ENCODE results near the gene C1QA. TPM values are rescaled to one million over a fixed set of nuclear protein-coding genes. Genes with fewer than 3 reads are reported as not detected.

Gene C1QA
- total RNA-seq, 1 experiment from 2014 or later, result 0.50 TPM

DNA sequence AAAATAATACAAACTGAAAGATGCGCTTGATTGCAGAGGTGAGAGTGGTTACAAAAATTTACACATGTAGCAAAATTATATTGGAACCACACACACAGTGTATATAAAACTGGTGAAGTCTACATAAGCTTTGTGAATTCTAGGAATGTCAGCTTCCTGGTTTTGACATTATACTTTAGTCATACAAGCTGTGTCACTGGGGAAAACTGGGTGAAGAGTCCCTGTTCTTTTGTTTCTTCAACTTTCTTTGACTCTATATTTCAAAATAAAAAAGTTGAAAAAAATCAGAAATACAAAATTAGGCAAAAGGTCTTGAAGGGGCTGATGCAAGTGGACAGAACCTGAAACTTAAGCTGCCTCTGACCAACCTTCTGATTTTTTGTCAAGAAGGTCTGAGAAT is 10.0 kb downstream of the C1QA start:
- no peak for TF ChIP-seq ZNF423 (CRISPR knock-in tag; IDR thresholded peaks at IDR 0.05)
- no peak for TF ChIP-seq JUN (CRISPR knock-in tag; IDR thresholded peaks at IDR 0.05)
- TF ChIP-seq, protein P1, sequence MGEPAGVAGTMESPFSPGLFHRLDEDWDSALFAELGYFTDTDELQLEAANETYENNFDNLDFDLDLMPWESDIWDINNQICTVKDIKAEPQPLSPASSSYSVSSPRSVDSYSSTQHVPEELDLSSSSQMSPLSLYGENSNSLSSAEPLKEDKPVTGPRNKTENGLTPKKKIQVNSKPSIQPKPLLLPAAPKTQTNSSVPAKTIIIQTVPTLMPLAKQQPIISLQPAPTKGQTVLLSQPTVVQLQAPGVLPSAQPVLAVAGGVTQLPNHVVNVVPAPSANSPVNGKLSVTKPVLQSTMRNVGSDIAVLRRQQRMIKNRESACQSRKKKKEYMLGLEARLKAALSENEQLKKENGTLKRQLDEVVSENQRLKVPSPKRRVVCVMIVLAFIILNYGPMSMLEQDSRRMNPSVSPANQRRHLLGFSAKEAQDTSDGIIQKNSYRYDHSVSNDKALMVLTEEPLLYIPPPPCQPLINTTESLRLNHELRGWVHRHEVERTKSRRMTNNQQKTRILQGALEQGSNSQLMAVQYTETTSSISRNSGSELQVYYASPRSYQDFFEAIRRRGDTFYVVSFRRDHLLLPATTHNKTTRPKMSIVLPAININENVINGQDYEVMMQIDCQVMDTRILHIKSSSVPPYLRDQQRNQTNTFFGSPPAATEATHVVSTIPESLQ (CRISPR knock-in tag; IDR thresholded peaks at IDR 0.05), result no peak
- no peak for TF ChIP-seq FOXK1 (CRISPR knock-in tag; IDR thresholded peaks at IDR 0.05)
- TF ChIP-seq, protein P2, sequence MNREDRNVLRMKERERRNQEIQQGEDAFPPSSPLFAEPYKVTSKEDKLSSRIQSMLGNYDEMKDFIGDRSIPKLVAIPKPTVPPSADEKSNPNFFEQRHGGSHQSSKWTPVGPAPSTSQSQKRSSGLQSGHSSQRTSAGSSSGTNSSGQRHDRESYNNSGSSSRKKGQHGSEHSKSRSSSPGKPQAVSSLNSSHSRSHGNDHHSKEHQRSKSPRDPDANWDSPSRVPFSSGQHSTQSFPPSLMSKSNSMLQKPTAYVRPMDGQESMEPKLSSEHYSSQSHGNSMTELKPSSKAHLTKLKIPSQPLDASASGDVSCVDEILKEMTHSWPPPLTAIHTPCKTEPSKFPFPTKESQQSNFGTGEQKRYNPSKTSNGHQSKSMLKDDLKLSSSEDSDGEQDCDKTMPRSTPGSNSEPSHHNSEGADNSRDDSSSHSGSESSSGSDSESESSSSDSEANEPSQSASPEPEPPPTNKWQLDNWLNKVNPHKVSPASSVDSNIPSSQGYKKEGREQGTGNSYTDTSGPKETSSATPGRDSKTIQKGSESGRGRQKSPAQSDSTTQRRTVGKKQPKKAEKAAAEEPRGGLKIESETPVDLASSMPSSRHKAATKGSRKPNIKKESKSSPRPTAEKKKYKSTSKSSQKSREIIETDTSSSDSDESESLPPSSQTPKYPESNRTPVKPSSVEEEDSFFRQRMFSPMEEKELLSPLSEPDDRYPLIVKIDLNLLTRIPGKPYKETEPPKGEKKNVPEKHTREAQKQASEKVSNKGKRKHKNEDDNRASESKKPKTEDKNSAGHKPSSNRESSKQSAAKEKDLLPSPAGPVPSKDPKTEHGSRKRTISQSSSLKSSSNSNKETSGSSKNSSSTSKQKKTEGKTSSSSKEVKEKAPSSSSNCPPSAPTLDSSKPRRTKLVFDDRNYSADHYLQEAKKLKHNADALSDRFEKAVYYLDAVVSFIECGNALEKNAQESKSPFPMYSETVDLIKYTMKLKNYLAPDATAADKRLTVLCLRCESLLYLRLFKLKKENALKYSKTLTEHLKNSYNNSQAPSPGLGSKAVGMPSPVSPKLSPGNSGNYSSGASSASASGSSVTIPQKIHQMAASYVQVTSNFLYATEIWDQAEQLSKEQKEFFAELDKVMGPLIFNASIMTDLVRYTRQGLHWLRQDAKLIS (CRISPR knock-in tag; IDR thresholded peaks at IDR 0.05; ENCODE audit: borderline replicate concordance), result no peak
- no peak for TF ChIP-seq ZNF396 (CRISPR knock-in tag; IDR thresholded peaks at IDR 0.05; ENCODE audit: borderline replicate concordance)
- TF ChIP-seq, protein P3, sequence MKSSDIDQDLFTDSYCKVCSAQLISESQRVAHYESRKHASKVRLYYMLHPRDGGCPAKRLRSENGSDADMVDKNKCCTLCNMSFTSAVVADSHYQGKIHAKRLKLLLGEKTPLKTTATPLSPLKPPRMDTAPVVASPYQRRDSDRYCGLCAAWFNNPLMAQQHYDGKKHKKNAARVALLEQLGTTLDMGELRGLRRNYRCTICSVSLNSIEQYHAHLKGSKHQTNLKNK (CRISPR knock-in tag; IDR thresholded peaks at IDR 0.05), result no peak
- no peak for TF ChIP-seq SMAD3 (CRISPR knock-in tag; IDR thresholded peaks at IDR 0.05; ENCODE audit: borderline replicate concordance)
- no peak for TF ChIP-seq HMGA2 (CRISPR knock-in tag; IDR thresholded peaks at IDR 0.05)
- TF ChIP-seq, protein P4, sequence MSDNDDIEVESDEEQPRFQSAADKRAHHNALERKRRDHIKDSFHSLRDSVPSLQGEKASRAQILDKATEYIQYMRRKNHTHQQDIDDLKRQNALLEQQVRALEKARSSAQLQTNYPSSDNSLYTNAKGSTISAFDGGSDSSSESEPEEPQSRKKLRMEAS (CRISPR knock-in tag; IDR thresholded peaks at IDR 0.05), result no peak
- no peak for TF ChIP-seq TCF7 (CRISPR knock-in tag; IDR thresholded peaks at IDR 0.05; ENCODE audit: low read depth)
- TF ChIP-seq, protein P5, sequence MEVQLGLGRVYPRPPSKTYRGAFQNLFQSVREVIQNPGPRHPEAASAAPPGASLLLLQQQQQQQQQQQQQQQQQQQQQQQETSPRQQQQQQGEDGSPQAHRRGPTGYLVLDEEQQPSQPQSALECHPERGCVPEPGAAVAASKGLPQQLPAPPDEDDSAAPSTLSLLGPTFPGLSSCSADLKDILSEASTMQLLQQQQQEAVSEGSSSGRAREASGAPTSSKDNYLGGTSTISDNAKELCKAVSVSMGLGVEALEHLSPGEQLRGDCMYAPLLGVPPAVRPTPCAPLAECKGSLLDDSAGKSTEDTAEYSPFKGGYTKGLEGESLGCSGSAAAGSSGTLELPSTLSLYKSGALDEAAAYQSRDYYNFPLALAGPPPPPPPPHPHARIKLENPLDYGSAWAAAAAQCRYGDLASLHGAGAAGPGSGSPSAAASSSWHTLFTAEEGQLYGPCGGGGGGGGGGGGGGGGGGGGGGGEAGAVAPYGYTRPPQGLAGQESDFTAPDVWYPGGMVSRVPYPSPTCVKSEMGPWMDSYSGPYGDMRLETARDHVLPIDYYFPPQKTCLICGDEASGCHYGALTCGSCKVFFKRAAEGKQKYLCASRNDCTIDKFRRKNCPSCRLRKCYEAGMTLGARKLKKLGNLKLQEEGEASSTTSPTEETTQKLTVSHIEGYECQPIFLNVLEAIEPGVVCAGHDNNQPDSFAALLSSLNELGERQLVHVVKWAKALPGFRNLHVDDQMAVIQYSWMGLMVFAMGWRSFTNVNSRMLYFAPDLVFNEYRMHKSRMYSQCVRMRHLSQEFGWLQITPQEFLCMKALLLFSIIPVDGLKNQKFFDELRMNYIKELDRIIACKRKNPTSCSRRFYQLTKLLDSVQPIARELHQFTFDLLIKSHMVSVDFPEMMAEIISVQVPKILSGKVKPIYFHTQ (CRISPR knock-in tag; IDR thresholded peaks at IDR 0.05), result no peak
- TF ChIP-seq TEAD4 (CRISPR knock-in tag; IDR thresholded peaks at IDR 0.05), result no peak
- no peak for TF ChIP-seq RELA (CRISPR knock-in tag; IDR thresholded peaks at IDR 0.05; ENCODE audit: borderline replicate concordance)
- TF ChIP-seq, protein P6, sequence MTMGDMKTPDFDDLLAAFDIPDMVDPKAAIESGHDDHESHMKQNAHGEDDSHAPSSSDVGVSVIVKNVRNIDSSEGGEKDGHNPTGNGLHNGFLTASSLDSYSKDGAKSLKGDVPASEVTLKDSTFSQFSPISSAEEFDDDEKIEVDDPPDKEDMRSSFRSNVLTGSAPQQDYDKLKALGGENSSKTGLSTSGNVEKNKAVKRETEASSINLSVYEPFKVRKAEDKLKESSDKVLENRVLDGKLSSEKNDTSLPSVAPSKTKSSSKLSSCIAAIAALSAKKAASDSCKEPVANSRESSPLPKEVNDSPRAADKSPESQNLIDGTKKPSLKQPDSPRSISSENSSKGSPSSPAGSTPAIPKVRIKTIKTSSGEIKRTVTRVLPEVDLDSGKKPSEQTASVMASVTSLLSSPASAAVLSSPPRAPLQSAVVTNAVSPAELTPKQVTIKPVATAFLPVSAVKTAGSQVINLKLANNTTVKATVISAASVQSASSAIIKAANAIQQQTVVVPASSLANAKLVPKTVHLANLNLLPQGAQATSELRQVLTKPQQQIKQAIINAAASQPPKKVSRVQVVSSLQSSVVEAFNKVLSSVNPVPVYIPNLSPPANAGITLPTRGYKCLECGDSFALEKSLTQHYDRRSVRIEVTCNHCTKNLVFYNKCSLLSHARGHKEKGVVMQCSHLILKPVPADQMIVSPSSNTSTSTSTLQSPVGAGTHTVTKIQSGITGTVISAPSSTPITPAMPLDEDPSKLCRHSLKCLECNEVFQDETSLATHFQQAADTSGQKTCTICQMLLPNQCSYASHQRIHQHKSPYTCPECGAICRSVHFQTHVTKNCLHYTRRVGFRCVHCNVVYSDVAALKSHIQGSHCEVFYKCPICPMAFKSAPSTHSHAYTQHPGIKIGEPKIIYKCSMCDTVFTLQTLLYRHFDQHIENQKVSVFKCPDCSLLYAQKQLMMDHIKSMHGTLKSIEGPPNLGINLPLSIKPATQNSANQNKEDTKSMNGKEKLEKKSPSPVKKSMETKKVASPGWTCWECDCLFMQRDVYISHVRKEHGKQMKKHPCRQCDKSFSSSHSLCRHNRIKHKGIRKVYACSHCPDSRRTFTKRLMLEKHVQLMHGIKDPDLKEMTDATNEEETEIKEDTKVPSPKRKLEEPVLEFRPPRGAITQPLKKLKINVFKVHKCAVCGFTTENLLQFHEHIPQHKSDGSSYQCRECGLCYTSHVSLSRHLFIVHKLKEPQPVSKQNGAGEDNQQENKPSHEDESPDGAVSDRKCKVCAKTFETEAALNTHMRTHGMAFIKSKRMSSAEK (CRISPR knock-in tag; IDR thresholded peaks at IDR 0.05; ENCODE audit: borderline replicate concordance), result no peak
- TF ChIP-seq, protein P7, sequence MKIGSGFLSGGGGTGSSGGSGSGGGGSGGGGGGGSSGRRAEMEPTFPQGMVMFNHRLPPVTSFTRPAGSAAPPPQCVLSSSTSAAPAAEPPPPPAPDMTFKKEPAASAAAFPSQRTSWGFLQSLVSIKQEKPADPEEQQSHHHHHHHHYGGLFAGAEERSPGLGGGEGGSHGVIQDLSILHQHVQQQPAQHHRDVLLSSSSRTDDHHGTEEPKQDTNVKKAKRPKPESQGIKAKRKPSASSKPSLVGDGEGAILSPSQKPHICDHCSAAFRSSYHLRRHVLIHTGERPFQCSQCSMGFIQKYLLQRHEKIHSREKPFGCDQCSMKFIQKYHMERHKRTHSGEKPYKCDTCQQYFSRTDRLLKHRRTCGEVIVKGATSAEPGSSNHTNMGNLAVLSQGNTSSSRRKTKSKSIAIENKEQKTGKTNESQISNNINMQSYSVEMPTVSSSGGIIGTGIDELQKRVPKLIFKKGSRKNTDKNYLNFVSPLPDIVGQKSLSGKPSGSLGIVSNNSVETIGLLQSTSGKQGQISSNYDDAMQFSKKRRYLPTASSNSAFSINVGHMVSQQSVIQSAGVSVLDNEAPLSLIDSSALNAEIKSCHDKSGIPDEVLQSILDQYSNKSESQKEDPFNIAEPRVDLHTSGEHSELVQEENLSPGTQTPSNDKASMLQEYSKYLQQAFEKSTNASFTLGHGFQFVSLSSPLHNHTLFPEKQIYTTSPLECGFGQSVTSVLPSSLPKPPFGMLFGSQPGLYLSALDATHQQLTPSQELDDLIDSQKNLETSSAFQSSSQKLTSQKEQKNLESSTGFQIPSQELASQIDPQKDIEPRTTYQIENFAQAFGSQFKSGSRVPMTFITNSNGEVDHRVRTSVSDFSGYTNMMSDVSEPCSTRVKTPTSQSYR (CRISPR knock-in tag; IDR thresholded peaks at IDR 0.05), result no peak
- no peak for TF ChIP-seq GTF2I (CRISPR knock-in tag; conservative IDR thresholded peaks at IDR 0.05)
- TF ChIP-seq GABPB1 (CRISPR knock-in tag; IDR thresholded peaks at IDR 0.05), result no peak
- TF ChIP-seq NFYB (CRISPR knock-in tag; conservative IDR thresholded peaks at IDR 0.05; ENCODE audit: low read depth), result no peak
- POLR2A ChIA-PET, result no interaction called here
- ATAC-seq (no peak), DNase-seq (ENCODE audit: low spot score) (no peak)
- Mint-ChIP-seq H3K4me3 (no peak overlapping the region), H3K27me3 (ENCODE audit: low read depth) (0 out of 2 replicates have a peak, but pooled peaks cover 4% of the 10 kb centered on the region), H3K4me1 (no peaks in the 10 kb centered on the region), H3K9me3 (no peaks in the 10 kb centered on the region), H3K27ac (no peak overlapping the region), H3K36me3 (no peaks in the 10 kb centered on the region)
- CTCF ChIA-PET, result interaction anchor here (1.0 to 1.3 kb wide), 2 partner anchors 104 to 119 kb away, joined by 3 to 4 read pairs; no protein-coding TSS in a partner anchor

Measured in WTC11 (cell line).